HCT116 (cell line): ENCODE results near the gene INO80C. TPM values are rescaled to one million over a fixed set of nuclear protein-coding genes. Genes with fewer than 3 reads are reported as not detected.

Source experiments
- ATAC-seq: fragments of 200-7000 bp; cut with Tn5 transposase; 2 replicates; pipeline ENCODE4 v1.9.1; 2020; ENCODE audit warnings: mild to moderate bottlenecking, moderate library complexity
- BruUV-seq: library from RNA; stranded (reverse); fragments of 400-500 nt; replicated peaks from 2 replicates; lab custom pipeline; 2021; lab: Mats Ljungman, UMichigan
- CTCF ChIA-PET: fragments of 300-600 bp; sonication (Branson Sonifier 250); formaldehyde crosslinking; loops from one replicate; lab custom pipeline; 2021; ENCODE audit warnings: antibody characterized with exemption; lab: Charles Lee
- POLR2A ChIA-PET: fragments of 300-600, 350-600 bp; sonication (Branson Sonifier 250); formaldehyde crosslinking; loops from one replicate; lab custom pipeline; 2021; ENCODE audit warnings: antibody characterized with exemption; lab: Charles Lee
- RAD21 ChIA-PET, 2 experiments: fragments of 300-600 bp; sonication (Branson Sonifier 250); formaldehyde crosslinking; loops; one replicate each; lab custom pipeline; 2023; ENCODE audit warnings: low total read pairs in 2 of 2; ENCODE audit not compliant: uncharacterized antibody in 2 of 2, unreplicated experiment in 2 of 2, low non-redundant PET in 1 of 2; lab: Charles Lee
- DNase-seq: peaks from one replicate; pipeline ENCODE4 v3.0.0-alpha.2; 2010; ENCODE audit warnings: low read depth, low spot score
- H2AFZ ChIP-seq: fragments of 200-600 bp; shearing (Covaris generic), sonication (generic); 2 replicates; pipeline ENCODE4 v1.6.1; 2017; ENCODE audit warnings: low read depth, mixed run types, mixed read lengths, antibody characterized with exemption, low read length; ENCODE audit not compliant: poor library complexity, severe bottlenecking
- H3K27ac ChIP-seq: 2 replicates; pipeline ENCODE4 v1.5.1; 2012; ENCODE audit warnings: low read depth, low read length
- H3K27me3 ChIP-seq: fragments of 200-600 bp; sonication (generic); 2 replicates; pipeline ENCODE4 v1.6.1; 2016; ENCODE audit warnings: mixed run types, low read length, mixed read lengths; ENCODE audit not compliant: insufficient read depth
- H3K36me3 ChIP-seq, 2 experiments: fragments of 200-500 bp in 1 of 2; fragments of 200-600 bp in 1 of 2; sonication (Bioruptor generic) in 1 of 2; sonication (generic) in 1 of 2; 2 replicates each; pipeline versions ENCODE4 v1.5.1 to v1.6.1; 2014 to 2016; ENCODE audit warnings: low read length in 2 of 2, inconsistent platforms in 1 of 2, mixed read lengths in 1 of 2, mixed run types in 1 of 2; ENCODE audit not compliant: insufficient read depth in 2 of 2, control insufficient read depth in 1 of 2
- H3K4me1 ChIP-seq, 2 experiments: fragments of 200-600 bp in 1 of 2; sonication (generic) in 1 of 2; 2 replicates each; pipeline versions ENCODE4 v1.5.1 to v1.6.1; 2012 to 2017; ENCODE audit warnings: low read length in 2 of 2, inconsistent platforms in 1 of 2, mild to moderate bottlenecking in 1 of 2, mixed read lengths in 1 of 2, mixed run types in 1 of 2, moderate library complexity in 1 of 2; ENCODE audit not compliant: insufficient read depth in 2 of 2, control insufficient read depth in 1 of 2
- H3K4me2 ChIP-seq: fragments of 200-600 bp; sonication (generic); 2 replicates; pipeline ENCODE4 v1.6.1; 2017; ENCODE audit warnings: mixed run types, low read length, mixed read lengths
- H3K4me3 ChIP-seq, 2 experiments: fragments of 200-600 bp in 1 of 2; sonication (generic) in 1 of 2; replicated peaks in 1 of 2; 2 replicates each; pipeline ENCODE4 v1.5.1; 2011 to 2016; ENCODE audit warnings: low read length in 2 of 2, control low read depth in 1 of 2, low read depth in 1 of 2, mild to moderate bottlenecking in 1 of 2, mixed read lengths in 1 of 2, mixed run types in 1 of 2
- H3K79me2 ChIP-seq: fragments of 200-600 bp; sonication (generic); 2 replicates; pipeline ENCODE4 v1.6.1; 2017; ENCODE audit warnings: mild to moderate bottlenecking, mixed run types, low read length, moderate library complexity, mixed read lengths; ENCODE audit not compliant: insufficient read depth
- H3K9ac ChIP-seq: fragments of 200-600 bp; sonication (generic); 2 replicates; pipeline ENCODE4 v1.6.1; 2016; ENCODE audit warnings: low read length, mixed read lengths
- H3K9me2 ChIP-seq: fragments of 200-600 bp; sonication (generic), shearing (Covaris generic); 2 replicates; pipeline ENCODE4 v1.6.1; 2017; ENCODE audit warnings: mixed run types, mild to moderate bottlenecking, moderate library complexity; ENCODE audit not compliant: insufficient read depth
- H3K9me3 ChIP-seq, 2 experiments: fragments of 200-500 bp in 1 of 2; fragments of 200-600 bp in 1 of 2; sonication (Bioruptor generic) in 1 of 2; sonication (generic) in 1 of 2; 2 replicates each; pipeline ENCODE4 v1.6.1; 2014 to 2017; ENCODE audit warnings: low read length in 2 of 2, mixed read lengths in 2 of 2, inconsistent platforms in 1 of 2, low read depth in 1 of 2, mild to moderate bottlenecking in 1 of 2, mixed run types in 1 of 2, moderate library complexity in 1 of 2; ENCODE audit not compliant: control insufficient read depth in 1 of 2, insufficient read depth in 1 of 2
- H4K20me1 ChIP-seq: fragments of 200-600 bp; sonication (generic), shearing (Covaris generic); 2 replicates; pipeline ENCODE4 v1.6.1; 2017; ENCODE audit warnings: mixed run types, mild to moderate bottlenecking, moderate library complexity; ENCODE audit not compliant: insufficient read depth
- CTCF ChIP-seq, 3 experiments: fragments of 200-600 bp in 1 of 3; sonication (generic) in 1 of 3; IDR thresholded peaks in 2 of 3; conservative IDR thresholded peaks in 1 of 3; 2 replicates each; pipeline ENCODE4 v1.5.1; 2012 to 2017; ENCODE audit warnings: low read depth in 2 of 3, low read length in 2 of 3, antibody characterized with exemption in 1 of 3, borderline replicate concordance in 1 of 3, control low read depth in 1 of 3, mild to moderate bottlenecking in 1 of 3, mixed read lengths in 1 of 3, mixed run types in 1 of 3, moderate library complexity in 1 of 3; ENCODE audit not compliant: insufficient read depth in 1 of 3
- EGR1 ChIP-seq: IDR thresholded peaks from 2 replicates; pipeline ENCODE4 v1.6.1; 2012; ENCODE audit warnings: low read depth
- ELF1 ChIP-seq: IDR thresholded peaks from 2 replicates; pipeline ENCODE4 v1.6.1; 2012; ENCODE audit warnings: low read depth, borderline replicate concordance
- EZH2 ChIP-seq: fragments of 200-600 bp; sonication (generic); IDR thresholded peaks from 2 replicates; pipeline ENCODE4 v1.6.1; 2017; ENCODE audit warnings: antibody characterized with exemption, mixed run types
- JUND ChIP-seq: IDR thresholded peaks from 2 replicates; pipeline ENCODE4 v1.6.1; 2012
- MAX ChIP-seq: IDR thresholded peaks from 2 replicates; pipeline ENCODE4 v1.6.1; 2012
- POLR2AphosphoS5 ChIP-seq: IDR thresholded peaks from 2 replicates; pipeline ENCODE4 v1.6.1; 2011; ENCODE audit warnings: mild to moderate bottlenecking, low read depth, low read length, moderate library complexity
- REST ChIP-seq: IDR thresholded peaks from 2 replicates; pipeline ENCODE4 v1.6.1; 2012; ENCODE audit warnings: low read depth
- SP1 ChIP-seq: IDR thresholded peaks from 2 replicates; pipeline ENCODE4 v1.6.1; 2012; ENCODE audit warnings: low read depth
- SRF ChIP-seq: IDR thresholded peaks from 2 replicates; pipeline ENCODE4 v1.6.1; 2012; ENCODE audit warnings: low read depth
- ZBTB33 ChIP-seq: IDR thresholded peaks from 2 replicates; pipeline ENCODE4 v1.6.1; 2011; ENCODE audit warnings: mild to moderate bottlenecking, low read length, moderate library complexity; ENCODE audit not compliant: insufficient replicate concordance; ENCODE audit errors: extremely low read depth
- intact Hi-C: fragments of 100-400 bp; cut with micrococcal nuclease; formaldehyde crosslinking; loops from 2 replicates; pipeline ENCODE4 v1.10.0; 2022
- total RNA-seq: library from RNA; stranded (reverse); gene quantifications from one replicate; pipeline ENCODE4 v1.2.1, GENCODE V29; 2021; ENCODE audit not compliant: unreplicated experiment

The INO80C gene
- total RNA-seq, 1 experiment from 2014 or later, result 30.7 TPM

GRCh38 chr18:35502052-35502451, 4.3 kb upstream of the INO80C start:
- RAD21 ChIA-PET, result interaction anchor here in 1 of 2 experiments (0.6 kb wide), 1 partner anchor 256 kb away, joined by 4 read pairs; no protein-coding TSS in a partner anchor

More at GRCh38 chr18:35502052-35502451, 4.3 kb upstream of the INO80C start:
- no peaks in the 10 kb centered on the region for H3K9me2 ChIP-seq
- no peaks in the 10 kb centered on the region for H3K9me3 ChIP-seq
- POLR2A ChIA-PET, result no interaction called here
- H3K27ac ChIP-seq, result no peak overlapping the region
- ATAC-seq, result no peak
- no peaks in the 10 kb centered on the region for H4K20me1 ChIP-seq
- H3K9ac ChIP-seq, result no peak overlapping the region
- H2AFZ ChIP-seq, result no peak overlapping the region
- H3K4me1 ChIP-seq, result peaks cover 3 to 13% of the 10 kb centered on the region in 2 experiments; a peak in 3 of 4 replicates
- BruUV-seq, result no TSS peak
- no peak for DNase-seq
- H3K27me3 ChIP-seq, result no peaks in the 10 kb centered on the region
- intact Hi-C loops, result loop anchor here (10.0 kb wide), 1 partner anchor 267 kb away; no protein-coding TSS in a partner anchor
- H3K36me3 ChIP-seq, result no peaks in the 10 kb centered on the region
- CTCF ChIA-PET, result no interaction called here
- H3K4me2 ChIP-seq, result no peak overlapping the region
- peaks cover 2% of the 10 kb centered on the region; the same call in 1 of the 2 replicates for H3K79me2 ChIP-seq
- TF ChIP-seq POLR2AphosphoS5 (no peak), SP1 (no peak), JUND (no peak), ELF1 (no peak), EZH2 (no peak), EGR1 (no peak), ZBTB33 (no peak), SRF (no peak), CTCF (IDR thresholded peaks at IDR 0.05 in 2 of 3, conservative IDR thresholded peaks at IDR 0.05 in 1 of 3; ENCODE audit: borderline replicate concordance in 1 of 3, insufficient read depth in 1 of 3, low read depth in 2 of 3, low read length in 2 of 3) (no peak), REST (no peak), MAX (no peak)
- H3K4me3 ChIP-seq, result no peak overlapping the region
